OCI-LY7 (cell line): Measurements from ENCODE around the gene OR13C9.
"Not testable (repeated sequence)": the region's sequence is repeated elsewhere in the genome, so short reads cannot be mapped to it uniquely, and the experiment has no call there.

Experiments used
- EZH2phosphoT487 ChIP-seq: fragments of 200-600 bp; sonication (generic); IDR thresholded peaks from 2 replicates; pipeline ENCODE4 v1.6.1; 2018; ENCODE audit warnings: low read depth, borderline replicate concordance, mild to moderate bottlenecking, mixed run types, antibody characterized with exemption, low read length, moderate library complexity, mixed read lengths
- TF ChIP-seq, protein P1 (sequence below): fragments of 200-600 bp; sonication (generic); conservative IDR thresholded peaks from 2 replicates; pipeline ENCODE4 v1.5.1; 2014; ENCODE audit warnings: mild to moderate bottlenecking, antibody characterized with exemption, low read length, moderate library complexity, mixed read lengths

- TF ChIP-seq, protein P1, sequence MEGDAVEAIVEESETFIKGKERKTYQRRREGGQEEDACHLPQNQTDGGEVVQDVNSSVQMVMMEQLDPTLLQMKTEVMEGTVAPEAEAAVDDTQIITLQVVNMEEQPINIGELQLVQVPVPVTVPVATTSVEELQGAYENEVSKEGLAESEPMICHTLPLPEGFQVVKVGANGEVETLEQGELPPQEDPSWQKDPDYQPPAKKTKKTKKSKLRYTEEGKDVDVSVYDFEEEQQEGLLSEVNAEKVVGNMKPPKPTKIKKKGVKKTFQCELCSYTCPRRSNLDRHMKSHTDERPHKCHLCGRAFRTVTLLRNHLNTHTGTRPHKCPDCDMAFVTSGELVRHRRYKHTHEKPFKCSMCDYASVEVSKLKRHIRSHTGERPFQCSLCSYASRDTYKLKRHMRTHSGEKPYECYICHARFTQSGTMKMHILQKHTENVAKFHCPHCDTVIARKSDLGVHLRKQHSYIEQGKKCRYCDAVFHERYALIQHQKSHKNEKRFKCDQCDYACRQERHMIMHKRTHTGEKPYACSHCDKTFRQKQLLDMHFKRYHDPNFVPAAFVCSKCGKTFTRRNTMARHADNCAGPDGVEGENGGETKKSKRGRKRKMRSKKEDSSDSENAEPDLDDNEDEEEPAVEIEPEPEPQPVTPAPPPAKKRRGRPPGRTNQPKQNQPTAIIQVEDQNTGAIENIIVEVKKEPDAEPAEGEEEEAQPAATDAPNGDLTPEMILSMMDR = not testable (repeated sequence)
- not testable (repeated sequence) for TF ChIP-seq EZH2phosphoT487
These were observed 12.5 kb downstream of the OR13C9 start, which contains the start of gene OR13C2 for GRCh38 chr9:104605527-104605926.
